ENCODE data around the gene NLRC4. TPM values are rescaled to one million over a fixed set of nuclear protein-coding genes. Genes with fewer than 3 reads are reported as not detected.
"Not testable (repeated sequence)": the region's sequence is repeated elsewhere in the genome, so short reads cannot be mapped to it uniquely, and the experiment has no call there.

NLRC4 gene
- total RNA-seq, 6 experiments from 2014 or later = 0.56 to 1.9 (median 0.81) TPM

DNA sequence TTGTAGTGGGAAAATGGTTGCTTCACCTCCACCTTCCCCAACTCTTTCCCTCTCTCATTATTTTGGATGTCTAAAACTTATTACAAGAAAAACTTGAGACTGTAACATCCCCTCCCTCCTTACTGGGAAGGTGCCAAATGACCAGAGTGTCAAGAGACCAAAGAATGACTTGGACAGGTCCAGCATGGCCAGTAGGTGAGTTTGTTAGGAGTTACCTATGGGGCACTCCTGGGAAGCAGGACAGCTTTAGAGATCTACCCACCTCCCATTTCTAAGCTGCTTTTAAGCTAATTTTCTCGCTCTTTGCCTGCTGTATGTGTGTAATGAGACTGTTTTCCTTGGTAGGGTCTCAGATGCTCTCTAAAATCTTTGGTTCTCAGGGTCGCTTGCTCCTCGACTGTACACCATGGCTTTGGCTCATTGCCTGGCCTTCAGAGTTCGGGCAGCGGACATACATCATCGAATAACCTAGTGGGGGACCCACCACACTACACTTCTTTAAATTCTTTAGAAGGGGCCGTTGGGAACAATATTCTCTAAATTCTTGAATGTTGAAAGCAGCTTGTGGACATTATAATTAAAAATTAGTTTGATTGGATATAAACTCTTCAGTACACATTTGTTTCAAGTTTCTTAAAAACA, 53.8 kb downstream of the NLRC4 start:
- no peaks in the 10 kb centered on the region for H3K4me1 ChIP-seq
- WGBS (ENCODE audit: insufficient coverage, low coverage, low lambda C conversion rate, missing lambda C conversion rate) = 92% methylated on average over 4 of the region's 7 CpGs
- ATAC-seq (no peak), DNase-seq (no peak)
- intact Hi-C loops (cut with DNase I) = no loop called here
- no peak for TF ChIP-seq POLR2A (IDR thresholded peaks at IDR 0.05)
- TF ChIP-seq, protein P1, sequence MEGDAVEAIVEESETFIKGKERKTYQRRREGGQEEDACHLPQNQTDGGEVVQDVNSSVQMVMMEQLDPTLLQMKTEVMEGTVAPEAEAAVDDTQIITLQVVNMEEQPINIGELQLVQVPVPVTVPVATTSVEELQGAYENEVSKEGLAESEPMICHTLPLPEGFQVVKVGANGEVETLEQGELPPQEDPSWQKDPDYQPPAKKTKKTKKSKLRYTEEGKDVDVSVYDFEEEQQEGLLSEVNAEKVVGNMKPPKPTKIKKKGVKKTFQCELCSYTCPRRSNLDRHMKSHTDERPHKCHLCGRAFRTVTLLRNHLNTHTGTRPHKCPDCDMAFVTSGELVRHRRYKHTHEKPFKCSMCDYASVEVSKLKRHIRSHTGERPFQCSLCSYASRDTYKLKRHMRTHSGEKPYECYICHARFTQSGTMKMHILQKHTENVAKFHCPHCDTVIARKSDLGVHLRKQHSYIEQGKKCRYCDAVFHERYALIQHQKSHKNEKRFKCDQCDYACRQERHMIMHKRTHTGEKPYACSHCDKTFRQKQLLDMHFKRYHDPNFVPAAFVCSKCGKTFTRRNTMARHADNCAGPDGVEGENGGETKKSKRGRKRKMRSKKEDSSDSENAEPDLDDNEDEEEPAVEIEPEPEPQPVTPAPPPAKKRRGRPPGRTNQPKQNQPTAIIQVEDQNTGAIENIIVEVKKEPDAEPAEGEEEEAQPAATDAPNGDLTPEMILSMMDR (IDR thresholded peaks at IDR 0.05) = no peak
- H3K27ac ChIP-seq = no peak overlapping the region
- no peaks in the 10 kb centered on the region for H3K27me3 ChIP-seq
- no peak overlapping the region for H3K4me3 ChIP-seq
- H3K36me3 ChIP-seq = peaks cover 0 to 7% (median 0%) of the 10 kb centered on the region in 4 donors
- H3K9me3 ChIP-seq = no peaks in the 10 kb centered on the region

DNA sequence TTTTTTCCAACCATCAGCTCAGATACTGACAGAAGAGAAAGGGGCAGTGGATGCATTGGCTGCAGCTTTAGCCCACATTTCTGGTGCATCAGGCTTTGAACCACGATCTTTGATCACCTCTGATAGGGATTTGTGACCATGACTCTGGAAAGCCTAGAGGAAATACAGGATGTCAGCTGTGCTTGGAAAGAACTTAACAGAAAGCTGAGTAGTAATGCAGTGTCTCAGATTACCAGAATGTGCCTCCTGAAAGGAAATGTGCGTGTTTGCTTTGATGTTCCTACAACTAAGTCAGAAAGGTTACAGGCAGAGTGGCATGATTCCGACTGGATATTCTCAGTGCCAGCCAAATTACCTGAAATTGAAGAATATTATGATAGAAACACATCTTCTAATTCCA, 61.3 kb downstream of the NLRC4 start:
- H3K36me3 ChIP-seq = peaks cover 3 to 25% (median 5%) of the 10 kb centered on the region in 4 donors
- H3K27me3 ChIP-seq; H3K9me3 ChIP-seq; H3K27ac ChIP-seq; intact Hi-C loops (cut with DNase I); DNase-seq; ATAC-seq; H3K4me3 ChIP-seq; H3K4me1 ChIP-seq: not testable (repeated sequence)
- 88% methylated on average over 1 of the region's 3 CpGs for WGBS (ENCODE audit: insufficient coverage, low coverage, low lambda C conversion rate, missing lambda C conversion rate)

DNA sequence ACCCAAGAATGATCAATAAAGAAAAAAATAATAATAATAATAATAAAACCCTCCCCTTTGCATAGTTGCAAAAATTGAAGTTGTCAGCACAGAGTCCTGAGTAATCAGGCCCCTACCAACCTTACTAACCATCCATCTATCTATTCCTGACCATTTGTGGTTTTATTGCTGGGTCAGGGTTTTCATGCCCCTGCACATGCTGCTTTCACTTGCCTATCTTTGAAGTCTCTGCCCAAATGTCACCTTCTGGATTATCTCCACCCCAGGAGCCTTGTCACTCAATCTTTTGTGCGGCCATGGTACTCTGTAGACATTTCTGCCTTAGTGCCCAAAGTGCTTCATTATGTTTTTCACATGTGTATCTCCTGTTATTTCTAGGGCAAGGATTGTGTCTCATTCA, 63.9 kb downstream of the NLRC4 start:
- no peak for TF ChIP-seq POLR2A (IDR thresholded peaks at IDR 0.05)
- TF ChIP-seq, protein P1 (IDR thresholded peaks at IDR 0.05) = no peak
- peaks cover 5 to 39% (median 9%) of the 10 kb centered on the region in 4 donors for H3K36me3 ChIP-seq

DNA sequence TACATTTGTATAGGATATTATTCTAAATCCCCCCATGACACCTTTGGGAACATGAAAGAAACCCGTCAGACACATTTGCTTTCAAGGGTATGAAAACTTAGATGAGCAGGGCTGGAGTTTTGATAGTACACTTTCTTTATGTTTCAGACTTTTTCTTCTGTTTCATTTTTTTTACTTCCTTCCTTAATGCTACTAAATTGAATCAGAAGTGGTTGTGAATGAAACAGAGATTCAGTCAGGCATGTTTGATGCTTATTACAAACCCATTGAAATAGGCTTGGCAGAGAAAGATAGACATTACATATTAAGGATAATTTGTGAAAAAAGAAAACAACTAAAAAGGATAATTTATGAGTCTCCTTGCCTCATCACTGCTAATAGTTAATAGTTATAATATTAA, 72.3 kb downstream of the NLRC4 start:
- 75% methylated on average over 1 of the region's 1 CpG for WGBS (ENCODE audit: insufficient coverage, low coverage, low lambda C conversion rate, missing lambda C conversion rate)

More for the DNA sequence above, 63.9 kb downstream of the NLRC4 start:
- no peaks in the 10 kb centered on the region for H3K4me1 ChIP-seq
- H3K4me3 ChIP-seq = no peak overlapping the region
- intact Hi-C loops (cut with DNase I) = no loop called here
- DNase-seq = no peak
- ATAC-seq = no peak
- H3K9me3 ChIP-seq = no peaks in the 10 kb centered on the region
- WGBS (ENCODE audit: insufficient coverage, low coverage, low lambda C conversion rate, missing lambda C conversion rate) = no CpG with 5 or more reads among the region's 1 CpG
- no peak overlapping the region for H3K27ac ChIP-seq
- no peaks in the 10 kb centered on the region for H3K27me3 ChIP-seq

DNA sequence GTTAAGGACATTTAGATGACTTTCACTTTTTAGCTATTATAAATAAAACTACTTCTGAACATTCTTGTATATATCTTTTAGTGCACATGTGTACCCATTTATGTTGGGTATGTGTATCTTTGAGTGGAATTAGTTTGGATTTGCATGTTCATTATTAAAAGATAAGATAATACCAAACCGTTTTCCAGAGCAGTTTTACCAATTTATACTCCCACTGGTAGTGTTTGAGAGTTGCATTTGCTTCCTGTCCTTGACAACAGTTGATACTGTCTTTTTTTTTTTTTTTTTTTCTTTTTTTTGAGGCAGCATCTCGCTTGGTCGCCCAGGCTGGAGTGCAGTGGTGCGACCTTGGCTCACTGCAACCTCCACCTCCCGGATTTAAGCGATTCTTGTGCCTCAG, 75.7 kb downstream of the NLRC4 start:
- no peak overlapping the region for H3K27ac ChIP-seq
- 93% methylated on average over 3 of the region's 6 CpGs for WGBS (ENCODE audit: insufficient coverage, low coverage, low lambda C conversion rate, missing lambda C conversion rate)

More for the DNA sequence above, 72.3 kb downstream of the NLRC4 start:
- DNase-seq (no peak), ATAC-seq (no peak)
- Histone ChIP-seq H3K27ac (no peak overlapping the region), H3K36me3 (peaks cover 0 to 20% (median 6%) of the 10 kb centered on the region in 4 donors), H3K4me3 (no peak overlapping the region), H3K27me3 (no peaks in the 10 kb centered on the region), H3K9me3 (no peaks in the 10 kb centered on the region), H3K4me1 (no peaks in the 10 kb centered on the region)
- no peak for TF ChIP-seq POLR2A (IDR thresholded peaks at IDR 0.05)
- TF ChIP-seq, protein P1 (IDR thresholded peaks at IDR 0.05) = no peak
- intact Hi-C loops (cut with DNase I) = no loop called here

More for the DNA sequence above, 75.7 kb downstream of the NLRC4 start:
- Histone ChIP-seq H3K27me3 (no peaks in the 10 kb centered on the region), H3K4me1 (no peaks in the 10 kb centered on the region), H3K4me3 (no peak overlapping the region), H3K9me3 (no peaks in the 10 kb centered on the region), H3K36me3 (peaks cover 0 to 22% (median 4%) of the 10 kb centered on the region in 4 donors)
- TF ChIP-seq, protein P1 (IDR thresholded peaks at IDR 0.05) = no peak
- no peak for TF ChIP-seq POLR2A (IDR thresholded peaks at IDR 0.05)
- DNase-seq (no peak), ATAC-seq (no peak)
- intact Hi-C loops (cut with DNase I) = no loop called here

Measured in right lobe of liver (tissue), 6 donors.